ENCODE results near the gene KCNJ6. TPM values are rescaled to one million over a fixed set of nuclear protein-coding genes. Genes with fewer than 3 reads are reported as not detected.

The KCNJ6 gene
- total RNA-seq, 1 experiment from 2014 or later: not detected

DNA sequence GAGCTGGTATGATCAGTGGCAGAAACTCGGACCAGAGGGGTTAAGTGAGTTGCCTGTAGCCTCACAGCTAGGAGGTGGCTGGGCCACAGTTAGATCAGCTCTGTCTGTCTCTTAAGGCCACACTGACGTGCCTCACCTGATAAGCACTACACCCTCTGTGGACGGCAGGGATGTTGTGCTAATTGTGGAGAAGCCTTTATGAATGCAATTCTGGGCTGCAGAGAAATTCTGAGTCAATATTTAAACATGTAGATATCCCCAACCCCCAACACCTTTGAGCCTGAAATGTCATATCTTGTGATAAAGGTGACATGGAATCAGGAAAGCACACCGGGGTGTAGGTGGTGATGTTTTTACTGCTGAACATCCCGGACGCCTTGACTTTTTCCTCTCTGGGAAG is 88.3 kb downstream of the KCNJ6 start:
- CTCF ChIA-PET: no interaction called here

DNA sequence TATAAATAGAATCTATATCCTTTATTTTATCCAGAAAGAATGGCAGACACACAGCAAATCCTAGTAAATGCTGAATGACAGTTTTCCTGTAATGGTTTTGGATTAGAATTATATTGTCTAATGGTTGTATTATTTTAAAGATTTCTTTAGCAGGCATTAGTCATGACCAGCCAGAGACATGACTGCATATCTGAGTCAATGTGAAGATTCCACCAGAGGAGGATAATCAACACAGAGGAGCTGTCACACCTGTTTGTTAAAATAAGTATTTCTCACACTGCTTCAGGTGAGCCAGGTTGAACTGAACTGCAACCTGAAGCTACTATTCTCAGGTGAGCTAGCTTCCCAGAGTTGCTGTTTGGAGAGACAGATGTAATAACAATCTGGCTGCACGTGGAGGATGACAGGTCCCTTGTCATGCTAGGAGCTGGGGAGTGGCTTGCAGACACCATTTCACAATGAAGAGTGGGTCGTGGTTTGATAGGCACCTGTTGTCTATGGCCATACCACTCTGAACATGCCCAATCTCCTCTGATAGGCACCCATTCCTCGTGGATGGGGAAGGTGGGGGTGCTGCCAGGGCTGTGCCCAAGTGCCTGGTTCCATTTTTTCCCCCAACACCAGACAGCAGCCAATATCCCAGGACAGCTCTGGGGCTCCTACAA is 94.3 kb downstream of the KCNJ6 start:
- Mint-ChIP-seq H3K36me3 (ENCODE audit: insufficient read depth, unreplicated experiment) (no peaks in the 10 kb centered on the region), H3K4me3 (ENCODE audit: unreplicated experiment) (no peak overlapping the region), H3K4me1 (ENCODE audit: low read depth, unreplicated experiment) (peaks cover 6% of the 10 kb centered on the region), H3K27ac (ENCODE audit: unreplicated experiment) (no peak overlapping the region), H3K27me3 (ENCODE audit: insufficient read depth, unreplicated experiment) (peaks cover 6% of the 10 kb centered on the region), H3K9me3 (ENCODE audit: unreplicated experiment) (no peaks in the 10 kb centered on the region)
- Histone ChIP-seq H3K9me3 (no peaks in the 10 kb centered on the region), H3K27me3 (replicated peaks; ENCODE audit: control insufficient read depth, insufficient read depth, low read length) (no peaks in the 10 kb centered on the region), H3K4me1 (0 out of 2 replicates have a peak, but pooled peaks cover 10% of the 10 kb centered on the region), H3K4me3 (ENCODE audit: low read depth, low read length) (no peak overlapping the region), H3K36me3 (ENCODE audit: control insufficient read depth, insufficient read depth, low read length) (no peaks in the 10 kb centered on the region)
- TF ChIP-seq, protein P1, sequence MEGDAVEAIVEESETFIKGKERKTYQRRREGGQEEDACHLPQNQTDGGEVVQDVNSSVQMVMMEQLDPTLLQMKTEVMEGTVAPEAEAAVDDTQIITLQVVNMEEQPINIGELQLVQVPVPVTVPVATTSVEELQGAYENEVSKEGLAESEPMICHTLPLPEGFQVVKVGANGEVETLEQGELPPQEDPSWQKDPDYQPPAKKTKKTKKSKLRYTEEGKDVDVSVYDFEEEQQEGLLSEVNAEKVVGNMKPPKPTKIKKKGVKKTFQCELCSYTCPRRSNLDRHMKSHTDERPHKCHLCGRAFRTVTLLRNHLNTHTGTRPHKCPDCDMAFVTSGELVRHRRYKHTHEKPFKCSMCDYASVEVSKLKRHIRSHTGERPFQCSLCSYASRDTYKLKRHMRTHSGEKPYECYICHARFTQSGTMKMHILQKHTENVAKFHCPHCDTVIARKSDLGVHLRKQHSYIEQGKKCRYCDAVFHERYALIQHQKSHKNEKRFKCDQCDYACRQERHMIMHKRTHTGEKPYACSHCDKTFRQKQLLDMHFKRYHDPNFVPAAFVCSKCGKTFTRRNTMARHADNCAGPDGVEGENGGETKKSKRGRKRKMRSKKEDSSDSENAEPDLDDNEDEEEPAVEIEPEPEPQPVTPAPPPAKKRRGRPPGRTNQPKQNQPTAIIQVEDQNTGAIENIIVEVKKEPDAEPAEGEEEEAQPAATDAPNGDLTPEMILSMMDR (IDR thresholded peaks at IDR 0.05; ENCODE audit: insufficient read depth in 1 of 2, low read depth in 1 of 2, low read length in 1 of 2, severe bottlenecking in 1 of 2, unreplicated experiment in 1 of 2): no peak
- intact Hi-C loops (cut with micrococcal nuclease; ENCODE audit: unreplicated experiment): no loop called here
- no TSS peak for BruUV-seq (replicated peaks)
- no peak for DNase-seq
- ChIA-PET POLR2A (no interaction called here), CTCF (no interaction called here)

More for the DNA sequence above, 88.3 kb downstream of the KCNJ6 start:
- peaks cover 6% of the 10 kb centered on the region for H3K27me3 Mint-ChIP-seq (ENCODE audit: insufficient read depth, unreplicated experiment)
- Histone ChIP-seq H3K27me3 (replicated peaks; ENCODE audit: control insufficient read depth, insufficient read depth, low read length) (no peaks in the 10 kb centered on the region), H3K36me3 (ENCODE audit: control insufficient read depth, insufficient read depth, low read length) (no peaks in the 10 kb centered on the region), H3K9me3 (no peaks in the 10 kb centered on the region), H3K4me3 (ENCODE audit: low read depth, low read length) (no peak overlapping the region), H3K4me1 (peaks cover 11% of the 10 kb centered on the region)
- intact Hi-C loops (cut with micrococcal nuclease; ENCODE audit: unreplicated experiment): no loop called here
- BruUV-seq (replicated peaks): no TSS peak
- TF ChIP-seq, protein P1 (IDR thresholded peaks at IDR 0.05; ENCODE audit: insufficient read depth in 1 of 2, low read depth in 1 of 2, low read length in 1 of 2, severe bottlenecking in 1 of 2, unreplicated experiment in 1 of 2): no peak
- no peaks in the 10 kb centered on the region for H3K36me3 Mint-ChIP-seq (ENCODE audit: insufficient read depth, unreplicated experiment)
- H3K27ac Mint-ChIP-seq (ENCODE audit: unreplicated experiment): no peak overlapping the region
- no peak overlapping the region for H3K4me3 Mint-ChIP-seq (ENCODE audit: unreplicated experiment)
- no peaks in the 10 kb centered on the region for H3K9me3 Mint-ChIP-seq (ENCODE audit: unreplicated experiment)
- H3K4me1 Mint-ChIP-seq (ENCODE audit: low read depth, unreplicated experiment): no peaks in the 10 kb centered on the region
- DNase-seq: peak in 1 of 2 experiments; percentile 51
- POLR2A ChIA-PET: no interaction called here

DNA sequence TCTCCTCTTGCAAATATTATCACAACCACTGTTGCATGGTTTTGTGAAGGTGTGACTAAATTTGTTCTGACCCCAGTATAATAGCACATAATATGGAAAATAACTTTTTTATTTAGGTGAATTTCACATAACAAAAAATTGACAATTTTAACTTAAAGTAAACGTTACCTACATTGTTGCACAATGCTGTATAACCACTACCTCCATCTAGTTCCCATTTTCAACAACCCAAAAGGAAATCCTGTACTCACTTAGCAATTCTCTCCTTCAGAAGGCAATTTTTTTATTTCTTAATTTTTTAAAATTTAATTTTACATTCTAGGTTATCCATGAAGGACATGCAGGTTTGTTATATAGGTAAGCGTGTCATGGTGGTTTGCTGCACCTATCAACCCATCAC is 95.2 kb downstream of the KCNJ6 start:
- H3K27ac Mint-ChIP-seq (ENCODE audit: unreplicated experiment): no peak overlapping the region
- no peaks in the 10 kb centered on the region for H3K9me3 ChIP-seq
- H3K36me3 Mint-ChIP-seq (ENCODE audit: insufficient read depth, unreplicated experiment): no peaks in the 10 kb centered on the region
- intact Hi-C loops (cut with micrococcal nuclease; ENCODE audit: unreplicated experiment): no loop called here
- H3K27me3 ChIP-seq (replicated peaks; ENCODE audit: control insufficient read depth, insufficient read depth, low read length): no peaks in the 10 kb centered on the region
- H3K4me1 Mint-ChIP-seq (ENCODE audit: low read depth, unreplicated experiment): peaks cover 6% of the 10 kb centered on the region
- H3K9me3 Mint-ChIP-seq (ENCODE audit: unreplicated experiment): no peaks in the 10 kb centered on the region
- 0 out of 2 replicates have a peak, but pooled peaks cover 10% of the 10 kb centered on the region for H3K4me1 ChIP-seq
- no peaks in the 10 kb centered on the region for H3K36me3 ChIP-seq (ENCODE audit: control insufficient read depth, insufficient read depth, low read length)
- no peak for DNase-seq
- no peak overlapping the region for H3K4me3 ChIP-seq (ENCODE audit: low read depth, low read length)
- TF ChIP-seq, protein P1 (IDR thresholded peaks at IDR 0.05; ENCODE audit: insufficient read depth in 1 of 2, low read depth in 1 of 2, low read length in 1 of 2, severe bottlenecking in 1 of 2, unreplicated experiment in 1 of 2): no peak
- H3K4me3 Mint-ChIP-seq (ENCODE audit: unreplicated experiment): no peak overlapping the region
- POLR2A ChIA-PET: no interaction called here
- CTCF ChIA-PET: no interaction called here
- peaks cover 6% of the 10 kb centered on the region for H3K27me3 Mint-ChIP-seq (ENCODE audit: insufficient read depth, unreplicated experiment)
- no TSS peak for BruUV-seq (replicated peaks)

Measured in Caco-2 (cell line).